ENCODE data around the gene SYNE2. TPM values are rescaled to one million over a fixed set of nuclear protein-coding genes. Genes with fewer than 3 reads are reported as not detected.

The SYNE2 gene
- total RNA-seq, 2 donors from 2014 or later, result 147 to 153 TPM

DNA sequence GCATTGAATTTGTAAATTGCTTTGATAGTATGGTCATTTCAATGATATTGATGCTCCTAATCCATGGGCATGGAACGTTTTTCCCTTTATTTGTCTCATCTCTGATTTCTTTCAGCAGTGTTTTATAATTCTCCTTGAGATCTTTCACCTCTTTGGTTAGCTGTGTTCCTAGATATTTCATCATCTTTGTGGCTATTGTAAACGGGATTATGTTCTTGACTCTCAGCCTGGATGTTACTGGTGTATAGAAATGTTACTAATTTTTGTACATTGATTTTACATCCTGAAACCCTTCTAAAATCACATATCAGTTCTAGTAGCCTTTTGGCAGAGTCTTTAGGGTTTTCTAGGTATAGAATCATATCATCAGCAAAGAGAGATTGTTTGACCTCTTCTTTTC, 52.6 kb downstream of the SYNE2 start:
- H3K9ac ChIP-seq (ENCODE audit: low read depth in 2 of 2, low read length in 2 of 2), result no peak overlapping the region
- DNase-seq, result no peak
- no peaks in the 10 kb centered on the region for H3K36me3 ChIP-seq
- H3K27ac ChIP-seq, result no peak overlapping the region
- intact Hi-C loops (cut with DNase I), result no loop called here
- H3K4me1 ChIP-seq, result no peaks in the 10 kb centered on the region
- H3K4me3 ChIP-seq, result no peak overlapping the region
- TF ChIP-seq CTCF (IDR thresholded peaks at IDR 0.05), result no peak
- no peaks in the 10 kb centered on the region for H3K9me3 ChIP-seq
- H3K27me3 ChIP-seq, result no peaks in the 10 kb centered on the region

DNA sequence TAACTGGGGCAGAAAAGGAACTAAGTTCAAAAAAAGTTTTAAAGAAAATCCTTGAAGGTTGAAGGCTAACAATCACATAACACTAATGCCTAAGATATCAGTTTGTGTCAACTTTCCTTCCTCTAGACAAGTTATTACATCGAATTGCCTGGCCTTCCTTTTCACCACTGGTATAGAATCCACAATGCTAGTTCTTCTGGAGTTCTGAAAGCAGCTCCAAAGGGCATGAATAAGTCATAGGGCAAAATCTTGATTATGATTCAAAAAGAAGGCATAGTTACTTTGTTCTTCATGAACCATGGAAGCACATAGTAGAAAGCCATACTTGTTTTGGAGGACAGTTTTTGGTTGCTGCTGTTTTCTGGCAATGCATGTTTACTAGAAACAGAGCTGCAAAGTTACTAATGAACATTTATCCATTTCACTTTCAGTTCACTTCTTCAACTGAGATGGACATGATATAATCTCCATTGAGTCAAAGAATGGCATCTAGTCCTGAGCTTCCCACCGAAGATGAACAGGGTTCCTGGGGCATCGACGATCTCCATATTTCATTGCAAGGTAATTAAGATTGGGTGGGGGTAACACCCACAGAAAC, 56.0 kb downstream of the SYNE2 start:
- no peaks in the 10 kb centered on the region for H3K9me3 ChIP-seq
- H3K4me3 ChIP-seq, result no peak overlapping the region
- H3K9ac ChIP-seq (ENCODE audit: low read depth in 2 of 2, low read length in 2 of 2), result no peak overlapping the region
- no peak for DNase-seq
- no peak overlapping the region for H3K27ac ChIP-seq
- H3K36me3 ChIP-seq, result no peaks in the 10 kb centered on the region
- intact Hi-C loops (cut with DNase I), result no loop called here
- no peaks in the 10 kb centered on the region for H3K27me3 ChIP-seq
- TF ChIP-seq CTCF (IDR thresholded peaks at IDR 0.05), result no peak
- H3K4me1 ChIP-seq, result no peaks in the 10 kb centered on the region

GRCh38 chr14:63909984-63910383, 57.2 kb downstream of the SYNE2 start:
- no peak overlapping the region for H3K4me3 ChIP-seq
- no peaks in the 10 kb centered on the region for H3K36me3 ChIP-seq
- intact Hi-C loops (cut with DNase I), result no loop called here
- no peaks in the 10 kb centered on the region for H3K27me3 ChIP-seq
- no peaks in the 10 kb centered on the region for H3K9me3 ChIP-seq
- H3K27ac ChIP-seq, result no peak overlapping the region
- no peak for DNase-seq
- H3K4me1 ChIP-seq, result no peaks in the 10 kb centered on the region
- H3K9ac ChIP-seq (ENCODE audit: low read depth in 2 of 2, low read length in 2 of 2), result no peak overlapping the region
- no peak for TF ChIP-seq CTCF (IDR thresholded peaks at IDR 0.05)

DNA sequence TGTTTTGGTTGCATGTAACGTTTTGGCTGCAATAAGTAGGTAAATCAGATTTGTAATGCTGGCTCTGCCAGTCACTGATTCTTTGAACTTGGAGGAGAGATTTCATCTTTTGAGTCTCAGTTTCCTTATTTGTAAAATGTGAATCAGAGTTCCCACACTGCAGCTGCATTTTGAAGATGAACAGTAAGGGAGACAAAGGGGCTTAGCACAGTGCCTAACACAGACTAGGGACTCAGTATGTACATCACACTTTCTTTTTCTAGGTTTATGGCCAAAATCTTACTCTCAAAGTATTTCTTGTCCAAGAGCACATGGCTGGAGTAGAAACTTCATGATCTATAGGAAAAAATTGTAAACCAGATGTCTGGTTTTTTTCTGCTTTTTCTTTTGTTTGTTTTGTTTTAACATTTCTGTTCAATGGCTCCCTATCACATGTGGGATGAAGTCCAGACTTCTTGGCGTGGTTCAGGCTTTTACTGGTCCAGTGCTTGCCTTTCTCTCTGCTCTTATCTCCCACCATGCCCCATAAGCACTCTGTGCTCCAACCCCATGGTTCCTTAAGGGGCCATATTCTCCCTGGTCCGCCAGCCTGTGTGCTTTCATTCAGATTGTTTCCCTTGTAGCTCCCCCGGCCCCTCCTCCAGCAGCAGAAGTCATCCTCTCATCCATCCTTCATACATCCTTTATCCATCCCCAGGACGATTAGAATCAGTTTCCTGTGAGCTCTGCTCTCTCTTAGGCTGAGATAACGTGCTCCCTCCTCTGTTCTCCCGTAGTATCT, 58.0 kb downstream of the SYNE2 start:
- Histone ChIP-seq H3K36me3 (no peaks in the 10 kb centered on the region), H3K9ac (ENCODE audit: low read depth in 2 of 2, low read length in 2 of 2) (no peak overlapping the region), H3K4me1 (no peaks in the 10 kb centered on the region), H3K9me3 (no peaks in the 10 kb centered on the region), H3K4me3 (no peak overlapping the region), H3K27ac (no peak overlapping the region), H3K27me3 (no peaks in the 10 kb centered on the region)
- no peak for DNase-seq
- no peak for TF ChIP-seq CTCF (IDR thresholded peaks at IDR 0.05)
- intact Hi-C loops (cut with DNase I), result no loop called here

GRCh38 chr14:63911404-63911803, 58.6 kb downstream of the SYNE2 start:
- Histone ChIP-seq H3K4me3 (no peak overlapping the region), H3K4me1 (no peaks in the 10 kb centered on the region), H3K27me3 (no peaks in the 10 kb centered on the region), H3K27ac (no peak overlapping the region), H3K9ac (ENCODE audit: low read depth in 2 of 2, low read length in 2 of 2) (no peak overlapping the region), H3K9me3 (no peaks in the 10 kb centered on the region), H3K36me3 (no peaks in the 10 kb centered on the region)
- TF ChIP-seq CTCF (IDR thresholded peaks at IDR 0.05), result no peak
- intact Hi-C loops (cut with DNase I), result no loop called here
- DNase-seq, result no peak
